ENCODE results near the gene GPR18. TPM values are rescaled to one million over a fixed set of nuclear protein-coding genes. Genes with fewer than 3 reads are reported as not detected.

Gene GPR18
- total RNA-seq, 1 donor = not detected

- no peak for DNase-seq (ENCODE audit: low read depth)
- H3K4me3 ChIP-seq (ENCODE audit: low read depth, low read length) = no peak overlapping the region
- no peak for TF ChIP-seq CTCF (IDR thresholded peaks at IDR 0.05; ENCODE audit: insufficient read depth, low read length)
Measured at GRCh38 chr13:99282264-99283231, 24.4 kb upstream of the GPR18 start.

- H3K4me3 ChIP-seq (ENCODE audit: low read depth, low read length) = no peak overlapping the region
- DNase-seq (ENCODE audit: low read depth) = no peak
- TF ChIP-seq CTCF (IDR thresholded peaks at IDR 0.05; ENCODE audit: insufficient read depth, low read length) = no peak
Measured at GRCh38 chr13:99281811-99282263, 23.7 kb upstream of the GPR18 start.

GRCh38 chr13:99280166-99280565, 22.0 kb upstream of the GPR18 start:
- DNase-seq (ENCODE audit: low read depth) = no peak
- no peak overlapping the region for H3K4me3 ChIP-seq (ENCODE audit: low read depth, low read length)
- TF ChIP-seq CTCF (IDR thresholded peaks at IDR 0.05; ENCODE audit: insufficient read depth, low read length) = no peak

GRCh38 chr13:99279637-99280036, 21.5 kb upstream of the GPR18 start:
- DNase-seq (ENCODE audit: low read depth) = no peak
- no peak overlapping the region for H3K4me3 ChIP-seq (ENCODE audit: low read depth, low read length)
- no peak for TF ChIP-seq CTCF (IDR thresholded peaks at IDR 0.05; ENCODE audit: insufficient read depth, low read length)

- DNase-seq (ENCODE audit: low read depth) = no peak
- H3K4me3 ChIP-seq (ENCODE audit: low read depth, low read length) = no peak overlapping the region
- no peak for TF ChIP-seq CTCF (IDR thresholded peaks at IDR 0.05; ENCODE audit: insufficient read depth, low read length)
Measured at GRCh38 chr13:99278843-99279242, 20.7 kb upstream of the GPR18 start.

- H3K4me3 ChIP-seq (ENCODE audit: low read depth, low read length) = no peak overlapping the region
- DNase-seq (ENCODE audit: low read depth) = no peak
- TF ChIP-seq CTCF (IDR thresholded peaks at IDR 0.05; ENCODE audit: insufficient read depth, low read length) = no peak
Measured at GRCh38 chr13:99278200-99278599, 20.0 kb upstream of the GPR18 start.
